ENCODE results near the gene ZACN.

ZACN gene

DNA sequence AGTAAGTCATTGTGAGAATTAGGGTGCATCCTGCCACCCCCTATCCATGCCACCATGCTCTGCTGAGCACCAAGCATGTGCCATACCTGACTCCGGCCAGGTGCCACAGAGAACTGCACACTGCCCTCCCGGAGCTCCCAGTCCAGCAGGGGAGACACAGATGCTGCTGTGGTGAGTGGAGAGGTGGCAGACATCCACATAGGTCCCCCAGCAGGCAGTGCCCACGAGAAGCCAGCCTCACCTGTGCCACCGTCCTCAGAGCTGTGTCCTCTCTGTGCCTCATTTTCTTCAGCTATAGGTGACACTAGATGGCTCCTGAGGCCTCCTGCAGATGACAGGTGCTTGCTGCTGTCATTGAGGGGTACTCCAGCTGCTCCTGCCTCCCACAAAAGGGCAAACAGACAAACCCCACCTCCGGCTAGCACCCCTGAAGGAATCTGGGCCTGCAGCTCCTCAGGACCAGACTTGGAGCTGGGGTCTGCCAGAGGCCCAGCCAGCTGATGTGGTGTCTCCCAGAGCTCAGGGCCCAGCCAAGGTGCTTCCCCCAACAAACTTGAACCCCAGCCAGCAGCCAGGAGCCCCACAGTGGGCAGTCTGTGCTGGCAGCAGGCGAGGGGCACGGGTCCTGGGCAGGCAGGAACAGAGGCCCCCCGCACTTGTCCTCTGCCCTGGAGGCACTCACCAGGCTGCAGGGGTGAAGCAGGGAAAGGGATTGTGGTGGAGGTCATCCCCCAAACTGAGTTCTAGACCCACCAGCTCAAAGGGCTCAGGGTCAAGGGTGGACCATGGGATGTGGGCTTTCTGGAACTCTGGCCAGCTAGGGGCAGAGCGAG, 45.0 kb downstream of the ZACN start:
- H3K4me1 ChIP-seq (ENCODE audit: control insufficient read depth, low read length): peaks cover 18% of the 10 kb centered on the region
- H3K27ac ChIP-seq (ENCODE audit: low read depth, low read length): no peak overlapping the region
- H3K9me3 ChIP-seq (ENCODE audit: control insufficient read depth, insufficient read depth, low read length): no peaks in the 10 kb centered on the region
- H4K20me1 ChIP-seq (ENCODE audit: control insufficient read depth, insufficient read depth, low read depth, low read length): no peaks in the 10 kb centered on the region
- H3K36me3 ChIP-seq (ENCODE audit: control insufficient read depth, low read length): no peaks in the 10 kb centered on the region
- no peak overlapping the region for H3K4me3 ChIP-seq (ENCODE audit: low read length)
- H3K4me2 ChIP-seq (ENCODE audit: low read length): no peak overlapping the region
- 0 out of 2 replicates have a peak, but pooled peaks cover 3% of the 10 kb centered on the region for H3K27me3 ChIP-seq (ENCODE audit: control insufficient read depth, low read length)
- H3K9me2 ChIP-seq (replicated peaks; ENCODE audit: control insufficient read depth, low read length): no peaks in the 10 kb centered on the region
- TF ChIP-seq, protein P1, sequence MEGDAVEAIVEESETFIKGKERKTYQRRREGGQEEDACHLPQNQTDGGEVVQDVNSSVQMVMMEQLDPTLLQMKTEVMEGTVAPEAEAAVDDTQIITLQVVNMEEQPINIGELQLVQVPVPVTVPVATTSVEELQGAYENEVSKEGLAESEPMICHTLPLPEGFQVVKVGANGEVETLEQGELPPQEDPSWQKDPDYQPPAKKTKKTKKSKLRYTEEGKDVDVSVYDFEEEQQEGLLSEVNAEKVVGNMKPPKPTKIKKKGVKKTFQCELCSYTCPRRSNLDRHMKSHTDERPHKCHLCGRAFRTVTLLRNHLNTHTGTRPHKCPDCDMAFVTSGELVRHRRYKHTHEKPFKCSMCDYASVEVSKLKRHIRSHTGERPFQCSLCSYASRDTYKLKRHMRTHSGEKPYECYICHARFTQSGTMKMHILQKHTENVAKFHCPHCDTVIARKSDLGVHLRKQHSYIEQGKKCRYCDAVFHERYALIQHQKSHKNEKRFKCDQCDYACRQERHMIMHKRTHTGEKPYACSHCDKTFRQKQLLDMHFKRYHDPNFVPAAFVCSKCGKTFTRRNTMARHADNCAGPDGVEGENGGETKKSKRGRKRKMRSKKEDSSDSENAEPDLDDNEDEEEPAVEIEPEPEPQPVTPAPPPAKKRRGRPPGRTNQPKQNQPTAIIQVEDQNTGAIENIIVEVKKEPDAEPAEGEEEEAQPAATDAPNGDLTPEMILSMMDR (IDR thresholded peaks at IDR 0.05; ENCODE audit: low read depth, low read length, poor library complexity, severe bottlenecking): no peak
- no peak for TF ChIP-seq EZH2phosphoT487 (IDR thresholded peaks at IDR 0.05; ENCODE audit: borderline replicate concordance, low read length)
- no peaks in the 10 kb centered on the region for H3K79me2 ChIP-seq (ENCODE audit: control insufficient read depth, low read length)
- H3F3A ChIP-seq (ENCODE audit: control insufficient read depth, insufficient read depth): no peaks in the 10 kb centered on the region

DNA sequence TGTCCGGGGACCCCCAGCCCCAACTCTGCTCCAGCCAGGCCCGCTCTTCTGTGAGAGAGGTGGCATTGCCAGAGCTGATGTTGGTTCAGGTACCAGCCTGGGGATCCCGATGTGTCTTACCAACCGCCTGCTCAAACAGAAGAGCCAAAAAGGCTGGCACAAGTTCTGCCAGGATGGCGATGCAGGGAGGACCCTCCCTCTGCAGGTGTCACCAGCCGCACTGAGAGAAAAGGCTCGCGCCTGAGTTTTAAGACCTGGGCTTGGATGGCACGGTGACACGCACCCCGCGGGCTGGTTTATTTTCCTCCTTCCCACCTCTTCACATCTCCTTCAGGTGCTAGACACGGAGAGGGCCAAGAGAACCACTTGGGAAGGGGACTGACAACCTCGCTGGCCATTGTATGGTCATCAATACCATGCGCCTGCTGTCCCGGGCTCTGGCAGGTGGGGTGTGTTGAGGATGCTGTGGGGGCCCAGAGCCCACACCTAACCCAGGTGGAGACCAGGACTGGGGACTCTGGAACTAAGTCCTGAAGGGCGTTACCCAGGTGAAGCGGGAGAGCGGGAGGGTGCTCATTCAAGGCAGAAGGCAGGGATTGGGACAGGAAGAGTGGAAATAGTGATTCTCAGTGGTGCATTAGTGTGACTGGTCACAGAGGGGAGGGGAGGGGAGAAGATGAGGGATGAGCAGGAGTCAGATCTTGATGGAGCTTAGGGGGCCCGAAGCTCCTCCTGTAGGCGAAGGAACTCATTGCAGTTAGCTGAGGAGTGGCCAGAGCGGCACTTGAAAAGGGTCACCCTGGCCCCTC, 45.8 kb downstream of the ZACN start:
- Histone ChIP-seq H3K79me2 (ENCODE audit: control insufficient read depth, low read length) (no peaks in the 10 kb centered on the region), H3K27me3 (ENCODE audit: control insufficient read depth, low read length) (0 out of 2 replicates have a peak, but pooled peaks cover 3% of the 10 kb centered on the region), H3K4me1 (ENCODE audit: control insufficient read depth, low read length) (peaks cover 18% of the 10 kb centered on the region), H4K20me1 (ENCODE audit: control insufficient read depth, insufficient read depth, low read depth, low read length) (no peaks in the 10 kb centered on the region), H3K4me3 (ENCODE audit: low read length) (no peak overlapping the region), H3K4me2 (ENCODE audit: low read length) (no peak overlapping the region), H3K36me3 (ENCODE audit: control insufficient read depth, low read length) (no peaks in the 10 kb centered on the region), H3K27ac (ENCODE audit: low read depth, low read length) (no peak overlapping the region), H3F3A (ENCODE audit: control insufficient read depth, insufficient read depth) (no peaks in the 10 kb centered on the region), H3K9me3 (ENCODE audit: control insufficient read depth, insufficient read depth, low read length) (no peaks in the 10 kb centered on the region), H3K9me2 (replicated peaks; ENCODE audit: control insufficient read depth, low read length) (no peaks in the 10 kb centered on the region)
- no peak for TF ChIP-seq EZH2phosphoT487 (IDR thresholded peaks at IDR 0.05; ENCODE audit: borderline replicate concordance, low read length)
- TF ChIP-seq, protein P1 (IDR thresholded peaks at IDR 0.05; ENCODE audit: low read depth, low read length, poor library complexity, severe bottlenecking): peak; percentile 37

DNA sequence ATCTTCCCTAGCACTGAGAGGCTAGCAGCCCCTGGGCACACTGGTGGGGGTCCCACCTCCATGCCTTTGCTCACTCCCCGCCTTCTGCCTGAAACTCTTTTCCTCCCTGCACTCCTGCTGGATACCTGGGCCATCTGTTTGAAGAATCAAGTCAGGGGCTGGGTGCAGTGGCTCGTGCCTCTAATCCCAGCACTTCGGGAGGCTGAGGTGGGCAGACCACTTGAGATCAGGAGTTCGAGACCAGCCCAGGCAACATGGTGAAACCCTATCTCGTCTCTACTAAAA, 46.4 kb downstream of the ZACN start:
- Histone ChIP-seq H3K4me3 (ENCODE audit: low read length) (no peak overlapping the region), H3K36me3 (ENCODE audit: control insufficient read depth, low read length) (no peaks in the 10 kb centered on the region), H3K79me2 (ENCODE audit: control insufficient read depth, low read length) (no peaks in the 10 kb centered on the region), H4K20me1 (ENCODE audit: control insufficient read depth, insufficient read depth, low read depth, low read length) (no peaks in the 10 kb centered on the region), H3F3A (ENCODE audit: control insufficient read depth, insufficient read depth) (no peaks in the 10 kb centered on the region), H3K9me2 (replicated peaks; ENCODE audit: control insufficient read depth, low read length) (no peaks in the 10 kb centered on the region), H3K27me3 (ENCODE audit: control insufficient read depth, low read length) (0 out of 2 replicates have a peak, but pooled peaks cover 3% of the 10 kb centered on the region), H3K4me2 (ENCODE audit: low read length) (no peak overlapping the region), H3K4me1 (ENCODE audit: control insufficient read depth, low read length) (peaks cover 18% of the 10 kb centered on the region), H3K27ac (ENCODE audit: low read depth, low read length) (no peak overlapping the region), H3K9me3 (ENCODE audit: control insufficient read depth, insufficient read depth, low read length) (no peaks in the 10 kb centered on the region)
- TF ChIP-seq, protein P1 (IDR thresholded peaks at IDR 0.05; ENCODE audit: low read depth, low read length, poor library complexity, severe bottlenecking): no peak
- no peak for TF ChIP-seq EZH2phosphoT487 (IDR thresholded peaks at IDR 0.05; ENCODE audit: borderline replicate concordance, low read length)

All from DOHH2 (cell line).